Superior temporal gyrus (tissue), 1 donor: ENCODE measurements around the gene CASK.

Experiments used
- DNase-seq: peaks from one replicate; pipeline ENCODE4 v3.0.0-alpha.2; 2016; ENCODE audit errors: extremely low spot score

CASK gene

GRCh38 chrX:41909068-41909467, 14.3 kb downstream of the CASK start:
- no peak for DNase-seq

- DNase-seq = no peak
Measured at GRCh38 chrX:41906515-41907187, 16.7 kb downstream of the CASK start.

GRCh38 chrX:41903544-41903943, 19.8 kb downstream of the CASK start:
- DNase-seq = no peak

GRCh38 chrX:41900321-41900720, 23.0 kb downstream of the CASK start:
- no peak for DNase-seq

- DNase-seq = no peak
Measured at GRCh38 chrX:41895826-41896225, 27.5 kb downstream of the CASK start.

- DNase-seq = no peak
Measured at GRCh38 chrX:41890026-41890423, 33.3 kb downstream of the CASK start.

- DNase-seq = no peak
Measured at GRCh38 chrX:41889317-41890025, 33.9 kb downstream of the CASK start.

GRCh38 chrX:41887691-41888090, 35.7 kb downstream of the CASK start:
- DNase-seq = no peak

GRCh38 chrX:41885724-41886123, 37.6 kb downstream of the CASK start:
- DNase-seq = no peak

GRCh38 chrX:41881166-41881565, 42.2 kb downstream of the CASK start:
- no peak for DNase-seq

- DNase-seq = no peak
Measured at GRCh38 chrX:41877167-41877566, 46.2 kb downstream of the CASK start.

GRCh38 chrX:41875142-41875541, 48.2 kb downstream of the CASK start:
- DNase-seq = no peak

- DNase-seq = no peak
Measured at GRCh38 chrX:41870719-41871151, 52.6 kb downstream of the CASK start.

GRCh38 chrX:41868392-41868977, 54.9 kb downstream of the CASK start:
- no peak for DNase-seq

- DNase-seq = no peak
Measured at GRCh38 chrX:41863343-41864203, 59.8 kb downstream of the CASK start.

- DNase-seq = no peak
Measured at GRCh38 chrX:41862562-41863184, 60.7 kb downstream of the CASK start.

GRCh38 chrX:41858161-41858775, 65.1 kb downstream of the CASK start:
- no peak for DNase-seq

- no peak for DNase-seq
Measured at GRCh38 chrX:41857670-41858069, 65.7 kb downstream of the CASK start.

GRCh38 chrX:41846714-41847113, 76.6 kb downstream of the CASK start:
- DNase-seq = no peak

GRCh38 chrX:41837270-41837944, 85.9 kb downstream of the CASK start:
- no peak for DNase-seq

- no peak for DNase-seq
Measured at GRCh38 chrX:41828826-41829225, 94.5 kb downstream of the CASK start.
